IMR-90 (cell line): ENCODE data around the gene SIN3B. TPM values are rescaled to one million over a fixed set of nuclear protein-coding genes. Genes with fewer than 3 reads are reported as not detected.

ENCODE experiments used
- ATAC-seq: fragments of 200-7000 bp; cut with Tn5 transposase; 2 replicates; pipeline ENCODE4 v1.9.1; 2020; ENCODE audit warnings: low read depth, mild to moderate bottlenecking, moderate library complexity
- BruUV-seq: library from RNA; stranded (reverse); fragments of 400-500 nt; replicated peaks from 2 replicates; lab custom pipeline; 2021; lab: Mats Ljungman, UMichigan
- CTCF ChIA-PET: fragments of 300-600 bp; formaldehyde crosslinking; extraction: SDS; loops from one replicate; lab custom pipeline; 2021; ENCODE audit warnings: antibody characterized with exemption; lab: Yijun Ruan, JAX
- POLR2A ChIA-PET: fragments of 300-600 bp; sonication (Branson Sonifier 250); formaldehyde crosslinking; loops from one replicate; lab custom pipeline; 2022; ENCODE audit warnings: antibody characterized with exemption; ENCODE audit not compliant: unreplicated experiment; lab: Charles Lee
- DNase-seq: peaks from one replicate; pipeline ENCODE4 v3.0.0; 2013
- H2AFZ ChIP-seq: replicated peaks from 2 replicates; pipeline ENCODE3; 2013; ENCODE audit warnings: low read length, mild to moderate bottlenecking; ENCODE audit not compliant: poor library complexity
- H2AK5ac ChIP-seq: 2 replicates; pipeline ENCODE4 v1.6.1; 2013; ENCODE audit warnings: low read depth, low read length, inconsistent platforms
- H2AK9ac ChIP-seq: replicated peaks from 2 replicates; pipeline ENCODE3; 2013; ENCODE audit warnings: mild to moderate bottlenecking, low read depth, low read length, moderate library complexity; ENCODE audit not compliant: poor library complexity
- H2BK120ac ChIP-seq: 2 replicates; pipeline ENCODE4 v1.6.1; 2013; ENCODE audit warnings: low read depth, low read length, inconsistent platforms
- H2BK15ac ChIP-seq: 3 replicates; pipeline ENCODE4 v1.6.1; 2013; ENCODE audit warnings: low read depth, low read length, inconsistent platforms
- H2BK20ac ChIP-seq: 2 replicates; pipeline ENCODE4 v1.6.1; 2013; ENCODE audit warnings: low read depth, mild to moderate bottlenecking, inconsistent platforms, low read length, moderate library complexity
- H2BK5ac ChIP-seq: 2 replicates; pipeline ENCODE4 v1.6.1; 2013; ENCODE audit warnings: mild to moderate bottlenecking, low read depth, low read length, inconsistent platforms; ENCODE audit not compliant: poor library complexity, severe bottlenecking
- H3K14ac ChIP-seq: replicated peaks from 2 replicates; pipeline ENCODE4 v1.6.1; 2013; ENCODE audit warnings: low read depth, low read length, inconsistent platforms
- H3K18ac ChIP-seq: 2 replicates; pipeline ENCODE4 v1.6.1; 2013; ENCODE audit warnings: low read depth, low read length, control low read depth
- H3K23ac ChIP-seq: 2 replicates; pipeline ENCODE4 v1.6.1; 2013; ENCODE audit warnings: low read depth, low read length, inconsistent platforms
- H3K27ac ChIP-seq: 2 replicates; pipeline ENCODE4 v1.5.1; 2013; ENCODE audit warnings: mild to moderate bottlenecking, control low read depth, low read length; ENCODE audit not compliant: insufficient read depth
- H3K27me3 ChIP-seq: 2 replicates; pipeline ENCODE4 v1.6.1; 2013; ENCODE audit warnings: low read length; ENCODE audit not compliant: control insufficient read depth, insufficient read depth
- H3K36me3 ChIP-seq: 2 replicates; pipeline ENCODE4 v1.6.1; 2013; ENCODE audit warnings: low read length, mixed read lengths; ENCODE audit not compliant: control insufficient read depth, insufficient read depth
- H3K4ac ChIP-seq: 2 replicates; pipeline ENCODE4 v1.6.1; 2013; ENCODE audit warnings: low read depth, low read length, inconsistent platforms
- H3K4me1 ChIP-seq: 2 replicates; pipeline ENCODE4 v1.6.1; 2013; ENCODE audit warnings: low read length, mixed read lengths; ENCODE audit not compliant: control insufficient read depth, insufficient read depth
- H3K4me2 ChIP-seq: 2 replicates; pipeline ENCODE4 v1.6.1; 2013; ENCODE audit warnings: low read depth, mild to moderate bottlenecking, control low read depth, low read length, moderate library complexity
- H3K4me3 ChIP-seq: 2 replicates; pipeline ENCODE4 v1.5.1; 2013; ENCODE audit warnings: low read depth, mild to moderate bottlenecking, control low read depth, low read length, moderate library complexity; ENCODE audit not compliant: insufficient read depth
- H3K56ac ChIP-seq: 2 replicates; pipeline ENCODE4 v1.6.1; 2013; ENCODE audit warnings: low read length, inconsistent platforms; ENCODE audit not compliant: insufficient read depth; ENCODE audit errors: extremely low read depth
- H3K79me1 ChIP-seq, 2 experiments: 2 replicates each; pipeline ENCODE4 v1.6.1; 2013; ENCODE audit warnings: low read length in 2 of 2, inconsistent platforms in 1 of 2, low read depth in 1 of 2
- H3K9ac ChIP-seq: 2 replicates; pipeline ENCODE4 v1.6.1; 2013; ENCODE audit warnings: low read depth, low read length, control low read depth
- H3K9me1 ChIP-seq: 2 replicates; pipeline ENCODE4 v1.6.1; 2013; ENCODE audit warnings: low read length, inconsistent platforms; ENCODE audit not compliant: insufficient read depth
- H3K9me3 ChIP-seq: 2 replicates; pipeline ENCODE4 v1.6.1; 2013; ENCODE audit warnings: low read length; ENCODE audit not compliant: control insufficient read depth, insufficient read depth
- H4K20me1 ChIP-seq: 2 replicates; pipeline ENCODE4 v1.6.1; 2013; ENCODE audit warnings: low read length, inconsistent platforms; ENCODE audit not compliant: insufficient read depth
- H4K5ac ChIP-seq: 2 replicates; pipeline ENCODE4 v1.6.1; 2013; ENCODE audit warnings: mild to moderate bottlenecking, low read depth, low read length, control low read depth
- H4K8ac ChIP-seq, 2 experiments: 2 replicates each; pipeline ENCODE4 v1.6.1; 2013; ENCODE audit warnings: low read depth in 2 of 2, low read length in 2 of 2, control low read depth in 1 of 2, inconsistent platforms in 1 of 2
- H4K91ac ChIP-seq: 2 replicates; pipeline ENCODE4 v1.6.1; 2013; ENCODE audit warnings: low read depth, low read length, inconsistent platforms; ENCODE audit not compliant: insufficient read depth
- CHD1 ChIP-seq: IDR thresholded peaks from 2 replicates; pipeline ENCODE4 v1.6.1; 2012; ENCODE audit warnings: low read depth, low read length, improper control_type of control experiment
- CTCF ChIP-seq: conservative IDR thresholded peaks from 2 replicates; pipeline ENCODE4 v1.5.1; 2012; ENCODE audit warnings: mild to moderate bottlenecking, low read depth, low read length, improper control_type of control experiment
- ELK1 ChIP-seq: fragments of 150-350 bp; IDR thresholded peaks from 2 replicates; pipeline ENCODE4 v1.6.1; 2016; ENCODE audit warnings: low read depth, mild to moderate bottlenecking, low read length, moderate library complexity, borderline replicate concordance
- FOS ChIP-seq: fragments of 150-350 bp; IDR thresholded peaks from 2 replicates; pipeline ENCODE4 v1.6.1; 2016; ENCODE audit warnings: low read depth, low read length
- MAFK ChIP-seq: IDR thresholded peaks from 2 replicates; pipeline ENCODE4 v1.6.1; 2012; ENCODE audit warnings: low read depth, low read length, improper control_type of control experiment
- MAZ ChIP-seq: IDR thresholded peaks from 2 replicates; pipeline ENCODE4 v1.6.1; 2012; ENCODE audit warnings: low read depth, mild to moderate bottlenecking, low read length, improper control_type of control experiment, moderate library complexity, borderline replicate concordance
- MXI1 ChIP-seq: IDR thresholded peaks from 2 replicates; pipeline ENCODE4 v1.6.1; 2012; ENCODE audit warnings: low read depth, mild to moderate bottlenecking, low read length, moderate library complexity, borderline replicate concordance
- NFE2L2 ChIP-seq: fragments of 150-350 bp; IDR thresholded peaks from 2 replicates; pipeline ENCODE4 v1.6.1; 2016; ENCODE audit warnings: low read depth, mild to moderate bottlenecking, low read length
- POLR2A ChIP-seq: IDR thresholded peaks from 2 replicates; pipeline ENCODE4 v1.6.1; 2012; ENCODE audit warnings: mild to moderate bottlenecking, low read depth, low read length
- RAD21 ChIP-seq: IDR thresholded peaks from 2 replicates; pipeline ENCODE4 v1.6.1; 2012; ENCODE audit warnings: low read length, improper control_type of control experiment
- RCOR1 ChIP-seq: IDR thresholded peaks from 2 replicates; pipeline ENCODE4 v1.6.1; 2012; ENCODE audit warnings: mild to moderate bottlenecking, low read length, improper control_type of control experiment; ENCODE audit not compliant: insufficient replicate concordance
- RFX5 ChIP-seq: IDR thresholded peaks from 2 replicates; pipeline ENCODE4 v1.8.0; 2012; ENCODE audit warnings: low read depth, mild to moderate bottlenecking, low read length, moderate library complexity
- SMC3 ChIP-seq: fragments of 150-350 bp; IDR thresholded peaks from 2 replicates; pipeline ENCODE4 v1.6.1; 2016; ENCODE audit warnings: low read depth, mild to moderate bottlenecking, antibody characterized with exemption, low read length, moderate library complexity
- USF2 ChIP-seq: fragments of 150-350 bp; IDR thresholded peaks from 2 replicates; pipeline ENCODE4 v1.6.1; 2017; ENCODE audit warnings: mild to moderate bottlenecking, antibody characterized with exemption, low read length, low read depth
- WGBS, 2 experiments: methylation state at CpG; one replicate each; pipeline versions ENCODE4 v1.1.5 to v1.1.7; 2013; ENCODE audit warnings: missing lambda C conversion rate in 2 of 2; ENCODE audit not compliant: insufficient read length in 1 of 2; ENCODE audit errors: extremely low coverage in 2 of 2; 5-methylcytosine and 5-hydroxymethylcytosine counted together
- dilution Hi-C: fragments of 300-500 bp; cut with HindIII; formaldehyde crosslinking; loops from one replicate; pipeline ENCODE4 v1.14.3; 2018; ENCODE audit warnings: low sequenced_read_pairs; ENCODE audit not compliant: unreplicated experiment
- in situ Hi-C: fragments of 300-500 bp; cut with MboI; formaldehyde crosslinking; loops from 3 replicates; pipeline ENCODE4 v1.14.3; 2019; ENCODE audit warnings: low sequenced_read_pairs, inconsistent platforms, mixed read lengths
- intact Hi-C: fragments of 100-400 bp; cut with micrococcal nuclease; formaldehyde crosslinking; loops from 2 replicates; pipeline ENCODE4 v1.10.0; 2022
- polyA plus RNA-seq, 3 experiments: library from polyadenylated mRNA; depleted of rRNA; stranded (reverse); fragments of >200 nt; gene quantifications; 2 replicates each; pipeline ENCODE4 v1.2.3, GENCODE V29; 2012; ENCODE audit warnings: low replicate concordance in 1 of 3
- total RNA-seq: library from RNA; depleted of rRNA; stranded (reverse); fragments of >200 nt; gene quantifications from 2 replicates; pipeline ENCODE4 v1.2.3, GENCODE V29; 2012

Gene SIN3B
- total and polyA plus RNA-seq, 2 of the 4 experiments (the other 2 are of a cell fraction): 7.9 to 40.0 TPM

GRCh38 chr19:16914421-16914820 is 85.2 kb downstream of the SIN3B start:
- no peak overlapping the region for H2AFZ ChIP-seq
- no peak overlapping the region for H4K91ac ChIP-seq
- in situ Hi-C loops (no loop called here), dilution Hi-C loops (no loop called here), intact Hi-C loops (no loop called here)
- H3K27ac ChIP-seq: no peak overlapping the region
- CTCF ChIA-PET: no interaction called here
- H3K9ac ChIP-seq: no peak overlapping the region
- H2AK5ac ChIP-seq: no peak overlapping the region
- no peak overlapping the region for H2BK120ac ChIP-seq
- no peak overlapping the region for H3K23ac ChIP-seq
- H2BK20ac ChIP-seq: no peak overlapping the region
- no peaks in the 10 kb centered on the region for H3K4me1 ChIP-seq
- 77% methylated on average over 6 of the region's 11 CpGs; no CpG with 5 or more reads in 1 of the 2 experiments for WGBS, 2 experiments
- no peaks in the 10 kb centered on the region for H3K36me3 ChIP-seq
- H4K5ac ChIP-seq: no peak overlapping the region
- no peak overlapping the region for H3K4me3 ChIP-seq
- no peak overlapping the region for H3K18ac ChIP-seq
- no TSS peak for BruUV-seq
- no peaks in the 10 kb centered on the region for H3K9me1 ChIP-seq
- no peak overlapping the region for H3K56ac ChIP-seq
- H2AK9ac ChIP-seq: no peak overlapping the region
- no peak overlapping the region for H2BK15ac ChIP-seq
- H3K14ac ChIP-seq: no peak overlapping the region
- no peak overlapping the region for H2BK5ac ChIP-seq
- no peaks in the 10 kb centered on the region for H4K20me1 ChIP-seq
- H3K4me2 ChIP-seq: no peak overlapping the region
- H3K79me1 ChIP-seq: no peaks in the 10 kb centered on the region
- no peaks in the 10 kb centered on the region; the same call in 1 of the 2 replicates for H3K27me3 ChIP-seq
- TF ChIP-seq NFE2L2 (no peak), POLR2A (no peak), SMC3 (no peak), CHD1 (no peak), RCOR1 (no peak), MXI1 (no peak), ELK1 (no peak), MAFK (no peak), FOS (no peak), USF2 (no peak), RAD21 (no peak), RFX5 (no peak), CTCF (no peak), MAZ (no peak)
- H3K4ac ChIP-seq: no peak overlapping the region
- H4K8ac ChIP-seq: no peak overlapping the region
- DNase-seq (no peak), ATAC-seq (no peak)
- H3K9me3 ChIP-seq: peaks cover 28% of the 10 kb centered on the region
- POLR2A ChIA-PET: no interaction called here
